HG03457 (cell line): ENCODE data around the gene MKLN1.
"Not testable (repeated sequence)": the region's sequence is repeated elsewhere in the genome, so short reads cannot be mapped to it uniquely, and the experiment has no call there.

ENCODE experiments used
- ATAC-seq: cut with Tn5 transposase; IDR thresholded peaks from one replicate; pipeline ENCODE4 v1.9.1; 2021; ENCODE audit warnings: moderate number of reproducible peaks; ENCODE audit not compliant: unreplicated experiment

The MKLN1 gene

GRCh38 chr7:131327626-131328376 lies at the start of gene MKLN1:
Gene MKLN1 (plus strand): TSS chr7:131327876. CDS start chr7:131327900, 24 bp downstream.
- peak; percentile 66 for ATAC-seq

- no peak for ATAC-seq
Observed at GRCh38 chr7:131279044-131279443, 48.6 kb upstream of the MKLN1 start.

- ATAC-seq, result no peak
Observed at GRCh38 chr7:131281266-131282048, 46.2 kb upstream of the MKLN1 start.

- ATAC-seq, result no peak
Observed at GRCh38 chr7:131284702-131285419, 42.8 kb upstream of the MKLN1 start.

- ATAC-seq, result no peak
Observed at GRCh38 chr7:131285556-131285955, 42.1 kb upstream of the MKLN1 start.

GRCh38 chr7:131288450-131288849 lies 39.2 kb upstream of the MKLN1 start:
- ATAC-seq, result no peak

- ATAC-seq, result no peak
Observed at GRCh38 chr7:131289051-131289450, 38.6 kb upstream of the MKLN1 start.

- no peak for ATAC-seq
Observed at GRCh38 chr7:131292141-131292905, 35.4 kb upstream of the MKLN1 start.

- no peak for ATAC-seq
Observed at GRCh38 chr7:131293018-131293417, 34.7 kb upstream of the MKLN1 start.

- no peak for ATAC-seq
Observed at GRCh38 chr7:131294553-131294952, 33.1 kb upstream of the MKLN1 start.

- no peak for ATAC-seq
Observed at GRCh38 chr7:131298608-131298992, 29.1 kb upstream of the MKLN1 start.

GRCh38 chr7:131299074-131299473 lies 28.6 kb upstream of the MKLN1 start:
- ATAC-seq, result no peak

- no peak for ATAC-seq
Observed at GRCh38 chr7:131300078-131300477, 27.6 kb upstream of the MKLN1 start.

- ATAC-seq, result no peak
Observed at GRCh38 chr7:131300572-131301466, 26.9 kb upstream of the MKLN1 start.

GRCh38 chr7:131302446-131302845 lies 25.2 kb upstream of the MKLN1 start:
- no peak for ATAC-seq

GRCh38 chr7:131302876-131303707 lies 24.6 kb upstream of the MKLN1 start:
- ATAC-seq, result no peak

GRCh38 chr7:131305152-131305551 lies 22.5 kb upstream of the MKLN1 start:
- ATAC-seq, result no peak

GRCh38 chr7:131306041-131306440 lies 21.6 kb upstream of the MKLN1 start:
- not testable (repeated sequence) for ATAC-seq

- ATAC-seq, result no peak
Observed at GRCh38 chr7:131306777-131307176, 20.9 kb upstream of the MKLN1 start.
